ENCODE results near the gene MKI67.
"Not testable (repeated sequence)": the region's sequence is repeated elsewhere in the genome, so short reads cannot be mapped to it uniquely, and the experiment has no call there.

Gene MKI67

DNA sequence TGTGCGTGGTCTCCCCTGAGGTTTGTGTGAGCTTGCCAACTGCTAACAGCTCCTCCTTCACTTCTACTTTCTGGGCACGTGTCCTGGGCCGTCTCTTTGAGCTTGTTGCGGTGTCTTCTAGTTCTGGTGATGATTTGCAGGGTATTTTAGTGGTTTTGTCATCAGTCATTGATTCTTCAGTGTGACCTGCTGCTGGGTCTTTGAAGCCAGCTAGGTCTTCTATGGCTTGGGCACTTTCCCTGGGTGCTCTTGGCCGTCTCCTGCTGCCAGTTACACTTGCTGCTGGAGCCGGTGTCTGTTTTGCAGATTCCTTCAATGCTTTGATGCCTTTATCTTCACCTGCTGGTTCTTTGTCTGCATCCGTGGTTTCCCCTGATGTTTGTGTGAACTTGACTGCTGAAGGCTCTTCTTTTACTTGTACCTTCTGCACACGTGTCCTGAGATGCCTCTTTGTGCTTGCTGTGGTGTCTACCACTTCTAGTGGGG is 23.0 kb downstream of the MKI67 start:
- Histone ChIP-seq H3K4me3 (ENCODE audit: low read length in 2 of 2) (no peak overlapping the region), H3K9ac (ENCODE audit: low read length in 2 of 2) (no peak overlapping the region), H3K4me1 (ENCODE audit: control insufficient read depth, insufficient read depth, low read length) (no peaks in the 10 kb centered on the region), H3K9me3 (ENCODE audit: control insufficient read depth in 2 of 2, low read length in 2 of 2) (no peaks in the 10 kb centered on the region), H3K27ac (ENCODE audit: low read length) (no peak overlapping the region), H3K27me3 (ENCODE audit: control insufficient read depth in 1 of 2, insufficient read depth in 2 of 2, low read length in 2 of 2) (no peaks in the 10 kb centered on the region), H3K36me3 (ENCODE audit: control insufficient read depth in 2 of 2, insufficient read depth in 2 of 2, low read length in 2 of 2) (no peaks in the 10 kb centered on the region)

GRCh38 chr10:128102480-128103228 is 23.6 kb downstream of the MKI67 start:
- Histone ChIP-seq H3K9me3 (ENCODE audit: control insufficient read depth in 2 of 2, low read length in 2 of 2) (no peaks in the 10 kb centered on the region), H3K4me1 (ENCODE audit: control insufficient read depth, insufficient read depth, low read length) (no peaks in the 10 kb centered on the region), H3K4me3 (ENCODE audit: low read length in 2 of 2) (no peak overlapping the region), H3K9ac (ENCODE audit: low read length in 2 of 2) (no peak overlapping the region), H3K27ac (ENCODE audit: low read length) (no peak overlapping the region), H3K27me3 (ENCODE audit: control insufficient read depth in 1 of 2, insufficient read depth in 2 of 2, low read length in 2 of 2) (no peaks in the 10 kb centered on the region), H3K36me3 (ENCODE audit: control insufficient read depth in 2 of 2, insufficient read depth in 2 of 2, low read length in 2 of 2) (no peaks in the 10 kb centered on the region)

DNA sequence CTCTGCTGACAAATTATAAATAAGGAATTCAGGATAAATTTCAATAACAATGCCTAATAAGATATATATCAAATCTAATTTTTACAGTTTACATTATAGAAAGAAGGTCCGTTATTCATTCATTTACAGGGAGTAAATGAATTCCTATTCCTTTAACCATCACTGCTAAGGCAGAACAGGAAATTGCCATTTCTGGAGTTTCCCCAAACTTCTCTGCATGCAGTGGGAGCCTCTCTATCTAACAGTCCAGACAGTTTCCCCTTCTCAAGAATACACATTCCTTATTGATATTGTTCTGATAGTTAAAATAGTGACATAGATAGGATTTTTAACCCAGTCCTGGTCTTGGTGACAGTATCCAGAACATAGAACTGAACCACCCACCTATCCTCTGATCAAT is 24.3 kb downstream of the MKI67 start:
- H3K27me3 ChIP-seq (ENCODE audit: control insufficient read depth in 1 of 2, insufficient read depth in 2 of 2, low read length in 2 of 2): no peaks in the 10 kb centered on the region
- no peaks in the 10 kb centered on the region for H3K4me1 ChIP-seq (ENCODE audit: control insufficient read depth, insufficient read depth, low read length)
- H3K4me3 ChIP-seq (ENCODE audit: low read length in 2 of 2): no peak overlapping the region
- no peaks in the 10 kb centered on the region for H3K36me3 ChIP-seq (ENCODE audit: control insufficient read depth in 2 of 2, insufficient read depth in 2 of 2, low read length in 2 of 2)
- H3K9ac ChIP-seq (ENCODE audit: low read length in 2 of 2): no peak overlapping the region
- no peaks in the 10 kb centered on the region for H3K9me3 ChIP-seq (ENCODE audit: control insufficient read depth in 2 of 2, low read length in 2 of 2)
- H3K27ac ChIP-seq (ENCODE audit: low read length): no peak overlapping the region

- no peaks in the 10 kb centered on the region for H3K4me1 ChIP-seq (ENCODE audit: control insufficient read depth, insufficient read depth, low read length)
- no peaks in the 10 kb centered on the region for H3K27me3 ChIP-seq (ENCODE audit: control insufficient read depth in 1 of 2, insufficient read depth in 2 of 2, low read length in 2 of 2)
- no peak overlapping the region for H3K4me3 ChIP-seq (ENCODE audit: low read length in 2 of 2)
- H3K9me3 ChIP-seq (ENCODE audit: control insufficient read depth in 2 of 2, low read length in 2 of 2): no peaks in the 10 kb centered on the region
- no peaks in the 10 kb centered on the region for H3K36me3 ChIP-seq (ENCODE audit: control insufficient read depth in 2 of 2, insufficient read depth in 2 of 2, low read length in 2 of 2)
- no peak overlapping the region for H3K27ac ChIP-seq (ENCODE audit: low read length)
- no peak overlapping the region for H3K9ac ChIP-seq (ENCODE audit: low read length in 2 of 2)
Measured at GRCh38 chr10:128099901-128100300, 26.3 kb downstream of the MKI67 start.

DNA sequence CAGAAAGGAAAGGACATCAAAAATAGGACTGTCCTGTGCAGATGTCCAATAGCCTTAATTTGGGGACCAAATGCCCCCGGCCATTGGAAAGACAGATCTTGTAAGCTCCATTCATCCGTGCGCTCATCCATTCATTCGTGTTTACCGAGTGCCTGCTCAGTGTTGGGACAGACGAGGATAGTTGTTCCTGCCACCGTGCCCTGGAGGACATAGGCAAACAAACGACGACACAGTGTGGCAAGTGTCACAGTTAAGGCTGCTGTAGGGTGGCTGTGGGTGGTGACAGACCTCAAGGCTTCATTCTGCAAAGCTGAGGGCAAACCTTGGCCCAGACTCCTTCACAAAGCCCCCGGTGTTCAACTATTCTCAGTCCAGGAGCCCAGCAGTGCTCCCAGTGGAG is 27.6 kb downstream of the MKI67 start:
- H3K9ac ChIP-seq (ENCODE audit: low read length in 2 of 2): no peak overlapping the region
- H3K4me1 ChIP-seq (ENCODE audit: control insufficient read depth, insufficient read depth, low read length): no peaks in the 10 kb centered on the region
- H3K36me3 ChIP-seq (ENCODE audit: control insufficient read depth in 2 of 2, insufficient read depth in 2 of 2, low read length in 2 of 2): no peaks in the 10 kb centered on the region
- no peaks in the 10 kb centered on the region for H3K9me3 ChIP-seq (ENCODE audit: control insufficient read depth in 2 of 2, low read length in 2 of 2)
- H3K27me3 ChIP-seq (ENCODE audit: control insufficient read depth in 1 of 2, insufficient read depth in 2 of 2, low read length in 2 of 2): no peaks in the 10 kb centered on the region
- H3K4me3 ChIP-seq (ENCODE audit: low read length in 2 of 2): no peak overlapping the region
- no peak overlapping the region for H3K27ac ChIP-seq (ENCODE audit: low read length)

DNA sequence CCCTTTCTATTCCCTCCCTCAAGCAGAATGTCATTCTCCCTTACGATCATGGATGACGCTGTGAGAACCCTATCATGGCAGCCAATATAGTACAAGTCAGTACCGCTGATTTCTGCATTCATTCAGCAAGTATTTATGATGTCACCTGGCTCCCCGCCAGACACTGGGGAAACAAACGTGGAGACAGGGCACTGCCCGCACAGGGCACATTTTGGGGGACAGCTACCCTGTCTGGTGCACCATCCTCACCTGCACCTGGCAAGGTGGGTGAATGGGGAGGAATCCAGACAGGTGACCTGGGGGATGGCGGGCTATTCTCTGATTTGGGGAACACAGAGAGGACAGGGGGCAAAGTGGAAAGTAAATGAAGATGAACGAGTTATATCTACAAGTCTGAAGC is 28.4 kb downstream of the MKI67 start:
- no peaks in the 10 kb centered on the region for H3K4me1 ChIP-seq (ENCODE audit: control insufficient read depth, insufficient read depth, low read length)
- H3K27me3 ChIP-seq (ENCODE audit: control insufficient read depth in 1 of 2, insufficient read depth in 2 of 2, low read length in 2 of 2): no peaks in the 10 kb centered on the region
- H3K27ac ChIP-seq (ENCODE audit: low read length): no peak overlapping the region
- no peaks in the 10 kb centered on the region for H3K9me3 ChIP-seq (ENCODE audit: control insufficient read depth in 2 of 2, low read length in 2 of 2)
- H3K4me3 ChIP-seq (ENCODE audit: low read length in 2 of 2): no peak overlapping the region
- H3K9ac ChIP-seq (ENCODE audit: low read length in 2 of 2): no peak overlapping the region
- no peaks in the 10 kb centered on the region for H3K36me3 ChIP-seq (ENCODE audit: control insufficient read depth in 2 of 2, insufficient read depth in 2 of 2, low read length in 2 of 2)

DNA sequence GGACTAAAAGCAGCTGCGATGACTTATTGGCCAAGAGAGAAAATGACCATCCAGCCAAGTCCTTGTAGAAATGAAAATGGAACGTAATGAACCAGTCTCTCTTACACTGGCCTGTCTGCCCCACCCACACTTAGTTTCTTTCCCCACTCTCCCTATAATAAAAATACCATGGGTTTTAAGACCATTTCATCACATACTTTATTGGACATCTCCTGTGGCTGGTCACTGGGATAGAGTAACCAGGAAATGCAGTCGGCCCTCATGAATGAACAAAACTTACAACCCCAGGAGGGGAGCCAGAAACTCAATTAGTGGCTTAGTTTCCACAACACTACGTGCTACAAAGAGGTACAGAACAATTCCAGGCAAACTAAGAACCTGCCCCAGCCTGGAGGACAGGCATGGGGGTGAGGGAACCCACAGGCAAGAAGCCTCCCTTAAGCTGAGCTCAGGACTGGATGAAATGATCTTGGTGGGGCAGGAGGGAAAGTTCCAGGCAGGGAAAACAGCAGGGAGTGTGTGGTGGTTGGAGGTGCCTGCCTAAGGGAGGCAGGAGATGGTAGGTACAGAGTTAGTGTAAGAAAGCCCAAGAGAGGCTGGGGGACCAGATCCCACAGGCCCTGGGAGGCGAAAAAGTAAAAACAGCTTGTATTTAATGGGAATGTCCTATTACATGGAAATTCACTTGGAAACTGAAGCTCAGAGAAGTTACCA is 29.6 kb downstream of the MKI67 start:
- no peaks in the 10 kb centered on the region for H3K36me3 ChIP-seq (ENCODE audit: control insufficient read depth in 2 of 2, insufficient read depth in 2 of 2, low read length in 2 of 2)
- no peaks in the 10 kb centered on the region for H3K27me3 ChIP-seq (ENCODE audit: control insufficient read depth in 1 of 2, insufficient read depth in 2 of 2, low read length in 2 of 2)
- H3K4me3 ChIP-seq (ENCODE audit: low read length in 2 of 2): no peak overlapping the region
- no peaks in the 10 kb centered on the region for H3K4me1 ChIP-seq (ENCODE audit: control insufficient read depth, insufficient read depth, low read length)
- no peak overlapping the region for H3K9ac ChIP-seq (ENCODE audit: low read length in 2 of 2)
- no peaks in the 10 kb centered on the region for H3K9me3 ChIP-seq (ENCODE audit: control insufficient read depth in 2 of 2, low read length in 2 of 2)
- no peak overlapping the region for H3K27ac ChIP-seq (ENCODE audit: low read length)

GRCh38 chr10:128095753-128096469 is 30.3 kb downstream of the MKI67 start:
- Histone ChIP-seq H3K27ac (ENCODE audit: low read length) (no peak overlapping the region), H3K4me1 (ENCODE audit: control insufficient read depth, insufficient read depth, low read length) (no peaks in the 10 kb centered on the region), H3K4me3 (ENCODE audit: low read length in 2 of 2) (no peak overlapping the region), H3K9me3 (ENCODE audit: control insufficient read depth in 2 of 2, low read length in 2 of 2) (no peaks in the 10 kb centered on the region), H3K9ac (ENCODE audit: low read length in 2 of 2) (no peak overlapping the region), H3K36me3 (ENCODE audit: control insufficient read depth in 2 of 2, insufficient read depth in 2 of 2, low read length in 2 of 2) (no peaks in the 10 kb centered on the region), H3K27me3 (ENCODE audit: control insufficient read depth in 1 of 2, insufficient read depth in 2 of 2, low read length in 2 of 2) (no peaks in the 10 kb centered on the region)

- no peak overlapping the region for H3K27ac ChIP-seq (ENCODE audit: low read length)
- H3K27me3 ChIP-seq (ENCODE audit: control insufficient read depth in 1 of 2, insufficient read depth in 2 of 2, low read length in 2 of 2): peaks cover 0 to 4% of the 10 kb centered on the region in 2 donors
- no peaks in the 10 kb centered on the region for H3K4me1 ChIP-seq (ENCODE audit: control insufficient read depth, insufficient read depth, low read length)
- no peaks in the 10 kb centered on the region for H3K36me3 ChIP-seq (ENCODE audit: control insufficient read depth in 2 of 2, insufficient read depth in 2 of 2, low read length in 2 of 2)
- no peak overlapping the region for H3K4me3 ChIP-seq (ENCODE audit: low read length in 2 of 2)
- no peak overlapping the region for H3K9ac ChIP-seq (ENCODE audit: low read length in 2 of 2)
- H3K9me3 ChIP-seq (ENCODE audit: control insufficient read depth in 2 of 2, low read length in 2 of 2): no peaks in the 10 kb centered on the region
Measured at GRCh38 chr10:128095027-128095752, 31.0 kb downstream of the MKI67 start.

DNA sequence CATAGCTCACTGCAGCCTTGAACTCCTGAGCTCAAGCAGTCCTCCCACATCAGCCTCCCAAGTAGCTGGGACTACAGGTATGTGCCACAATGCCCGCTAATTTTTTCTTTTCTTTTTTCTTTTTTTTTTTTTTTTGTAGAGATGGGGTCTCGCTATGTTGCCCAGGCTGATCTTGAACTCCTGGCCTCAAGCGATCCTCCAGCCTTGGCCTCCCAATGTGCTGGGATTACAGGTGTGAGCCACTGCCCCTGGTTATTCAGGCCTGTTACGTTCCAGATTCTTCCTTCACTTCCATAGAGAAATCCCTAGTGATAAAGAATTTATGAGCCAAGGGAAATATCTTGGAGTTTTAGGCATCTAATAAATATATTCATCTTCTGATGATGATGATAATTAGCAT is 31.6 kb downstream of the MKI67 start:
- not testable (repeated sequence) for H3K9ac ChIP-seq (ENCODE audit: low read length in 2 of 2); H3K36me3 ChIP-seq (ENCODE audit: control insufficient read depth in 2 of 2, insufficient read depth in 2 of 2, low read length in 2 of 2); H3K27me3 ChIP-seq (ENCODE audit: control insufficient read depth in 1 of 2, insufficient read depth in 2 of 2, low read length in 2 of 2); H3K4me1 ChIP-seq (ENCODE audit: control insufficient read depth, insufficient read depth, low read length); H3K9me3 ChIP-seq (ENCODE audit: control insufficient read depth in 2 of 2, low read length in 2 of 2); H3K4me3 ChIP-seq (ENCODE audit: low read length in 2 of 2); H3K27ac ChIP-seq (ENCODE audit: low read length)

Data from stomach smooth muscle (tissue), 2 donors.